LNCAP (cell line): ENCODE measurements around the gene EEFSEC.

Experiments used
- CTCF ChIP-seq: fragments of 450-650 bp; IDR thresholded peaks from 2 replicates; pipeline ENCODE4 v1.5.1; 2017; ENCODE audit warnings: mild to moderate bottlenecking

Gene EEFSEC

GRCh38 chr3:128418900-128419299, 265.6 kb downstream of the EEFSEC start:
- TF ChIP-seq CTCF = no peak

DNA sequence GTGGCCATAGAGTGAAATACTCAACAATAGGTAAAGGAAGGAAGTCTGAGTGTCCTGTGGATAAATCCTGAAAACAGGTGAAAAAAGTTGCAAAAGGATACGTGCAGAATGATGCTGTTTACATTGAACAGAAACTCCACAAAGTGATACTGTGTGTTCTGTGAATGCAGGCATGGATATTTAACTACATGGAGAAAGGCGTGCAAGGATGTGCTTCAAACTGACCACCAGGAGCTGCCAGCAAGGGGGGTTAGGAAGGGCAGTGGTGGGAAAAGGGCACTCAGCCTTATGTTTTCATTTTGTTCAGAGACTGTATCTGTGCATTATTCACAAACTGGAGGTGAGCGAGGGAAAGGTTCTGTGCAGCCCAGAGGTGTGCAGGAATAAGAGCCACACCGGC, 266.0 kb downstream of the EEFSEC start:
- no peak for TF ChIP-seq CTCF

DNA sequence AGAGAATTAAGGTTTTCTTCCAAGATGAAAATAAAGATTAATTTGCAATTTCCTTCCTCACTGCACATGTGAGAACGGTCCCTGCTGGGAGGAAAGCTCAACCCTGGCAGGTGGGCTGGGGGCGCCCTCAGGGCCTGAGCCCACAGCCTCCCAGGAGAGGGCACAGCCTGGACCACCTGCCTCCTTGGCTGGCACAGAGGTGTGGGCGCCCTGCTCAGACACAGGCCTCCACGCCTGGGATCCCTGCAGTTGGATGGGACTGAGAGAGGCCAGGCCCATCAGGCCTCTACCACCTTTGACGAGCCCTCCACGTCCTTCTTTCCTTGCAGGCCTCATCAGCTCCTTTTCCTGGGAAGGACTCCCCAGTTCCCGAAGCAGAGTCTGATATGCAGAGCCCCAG, 267.0 kb downstream of the EEFSEC start:
- no peak for TF ChIP-seq CTCF

DNA sequence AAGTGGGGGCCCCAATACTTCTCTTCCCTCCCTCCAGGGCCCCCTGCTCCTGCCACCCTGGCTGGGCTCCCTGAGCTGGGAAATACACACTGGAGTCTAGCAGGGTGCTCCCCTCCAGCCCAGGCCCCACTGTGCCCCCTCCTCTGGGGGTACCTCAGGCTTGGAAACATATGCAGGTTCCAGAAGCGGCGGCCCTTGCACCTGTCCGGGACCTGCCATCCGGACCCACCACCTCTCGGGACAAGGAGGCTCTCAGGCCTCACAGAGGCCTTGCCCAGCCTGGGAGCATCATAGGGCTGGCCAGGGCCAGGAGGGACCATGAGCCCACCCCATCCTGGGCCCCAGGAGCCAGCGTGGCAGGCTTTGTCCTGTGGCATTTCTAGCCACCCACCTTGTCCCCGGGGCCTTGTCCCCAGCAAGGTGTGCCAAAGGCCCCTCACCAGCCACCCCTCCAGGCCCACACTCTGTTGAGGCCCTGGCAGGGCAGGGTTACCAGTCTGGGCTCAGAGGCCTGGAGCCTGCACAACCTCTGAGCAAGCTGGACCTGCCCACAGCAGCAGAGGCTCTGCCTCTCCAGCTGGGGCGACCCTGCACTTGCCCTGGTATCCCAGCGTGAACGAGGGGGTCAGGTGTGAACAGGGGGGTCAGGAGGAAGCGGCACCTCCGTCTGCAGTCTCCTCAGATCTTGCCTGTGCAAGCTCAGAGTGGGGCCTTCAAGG, 267.6 kb downstream of the EEFSEC start:
- no peak for TF ChIP-seq CTCF

GRCh38 chr3:128421439-128421836, 268.2 kb downstream of the EEFSEC start:
- TF ChIP-seq CTCF = no peak

GRCh38 chr3:128421966-128422365, 268.7 kb downstream of the EEFSEC start:
- no peak for TF ChIP-seq CTCF

DNA sequence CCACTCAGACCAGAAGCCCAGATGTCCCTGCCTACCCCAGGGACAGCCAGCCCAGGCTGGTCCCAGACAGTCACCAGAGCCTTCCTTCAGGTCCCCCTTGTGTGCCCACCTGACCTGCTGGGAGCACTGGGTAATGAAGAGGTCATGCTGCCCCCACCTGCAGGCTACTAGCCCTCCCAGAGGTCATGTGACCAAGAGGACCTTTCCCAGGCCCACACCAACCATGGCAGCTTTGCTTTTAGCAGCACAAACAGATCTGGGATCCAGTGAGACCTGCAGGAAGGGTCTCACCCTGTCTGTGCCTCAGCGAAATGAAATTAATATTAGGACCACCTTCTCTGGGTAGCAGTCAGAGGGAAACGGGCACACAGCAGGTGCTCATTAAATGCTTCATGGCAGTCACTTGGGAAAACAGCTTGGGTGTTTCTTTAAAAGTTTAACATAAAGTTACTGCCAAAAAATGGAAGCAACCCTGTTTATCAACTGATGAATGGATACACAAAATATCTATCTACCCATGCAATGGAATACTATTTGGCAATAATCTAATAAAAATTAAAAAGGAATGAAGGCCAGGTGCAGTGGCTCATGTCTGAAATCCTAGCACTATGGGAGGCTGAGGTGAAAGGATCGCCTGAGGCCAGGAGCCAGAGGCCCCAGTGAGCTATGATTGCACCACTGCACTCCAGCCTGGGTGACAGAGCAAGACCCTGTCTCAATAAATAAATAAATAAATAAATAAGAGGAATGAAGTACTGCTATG, 269.7 kb downstream of the EEFSEC start:
- no peak for TF ChIP-seq CTCF
